MV-4-11 (cell line): ENCODE measurements around the gene FAM3B.
"Not testable (repeated sequence)": the region's sequence is repeated elsewhere in the genome, so short reads cannot be mapped to it uniquely, and the experiment has no call there.

Source experiments
- DNase-seq: peaks from one replicate; lab custom pipeline; 2025; lab: John Stamatoyannopoulos, UW

FAM3B gene

DNA sequence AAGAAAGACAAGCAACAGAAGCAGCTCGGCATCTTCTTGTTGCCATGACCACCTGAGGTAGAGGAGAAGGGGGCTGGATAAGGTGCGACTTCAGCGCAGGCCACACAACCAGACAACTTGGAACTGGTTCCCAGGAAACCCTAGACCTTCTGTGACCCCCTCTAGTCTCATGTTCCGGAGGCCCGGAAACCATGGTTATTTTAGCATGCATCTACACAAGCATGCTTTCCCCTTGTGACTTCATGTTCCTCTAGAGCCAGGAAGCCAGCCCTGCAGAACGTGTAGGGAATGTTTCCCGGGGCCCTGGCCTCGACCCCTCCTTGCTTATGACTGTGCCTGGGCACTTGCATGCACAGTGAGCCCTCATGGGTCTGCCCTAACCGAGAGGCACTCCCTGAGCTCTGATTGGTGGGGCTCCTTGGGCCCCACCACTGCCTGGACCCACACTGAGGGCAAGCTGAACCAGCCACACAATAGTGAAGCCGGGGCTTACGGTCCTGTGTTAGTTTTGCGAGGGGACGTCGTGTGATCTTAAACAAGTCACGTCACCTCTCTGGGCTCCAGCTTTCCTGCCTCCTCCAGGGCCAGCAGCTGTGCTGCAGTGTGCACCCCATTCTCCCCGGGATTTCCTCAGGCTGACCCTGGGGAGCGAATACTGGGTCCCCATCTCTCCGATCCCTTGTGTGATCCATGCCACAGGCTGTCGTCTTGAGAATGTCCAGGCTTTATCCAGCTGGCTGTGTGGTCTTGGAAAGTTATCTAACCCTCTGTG lies 33.2 kb downstream of the FAM3B start:
- no peak for DNase-seq

DNA sequence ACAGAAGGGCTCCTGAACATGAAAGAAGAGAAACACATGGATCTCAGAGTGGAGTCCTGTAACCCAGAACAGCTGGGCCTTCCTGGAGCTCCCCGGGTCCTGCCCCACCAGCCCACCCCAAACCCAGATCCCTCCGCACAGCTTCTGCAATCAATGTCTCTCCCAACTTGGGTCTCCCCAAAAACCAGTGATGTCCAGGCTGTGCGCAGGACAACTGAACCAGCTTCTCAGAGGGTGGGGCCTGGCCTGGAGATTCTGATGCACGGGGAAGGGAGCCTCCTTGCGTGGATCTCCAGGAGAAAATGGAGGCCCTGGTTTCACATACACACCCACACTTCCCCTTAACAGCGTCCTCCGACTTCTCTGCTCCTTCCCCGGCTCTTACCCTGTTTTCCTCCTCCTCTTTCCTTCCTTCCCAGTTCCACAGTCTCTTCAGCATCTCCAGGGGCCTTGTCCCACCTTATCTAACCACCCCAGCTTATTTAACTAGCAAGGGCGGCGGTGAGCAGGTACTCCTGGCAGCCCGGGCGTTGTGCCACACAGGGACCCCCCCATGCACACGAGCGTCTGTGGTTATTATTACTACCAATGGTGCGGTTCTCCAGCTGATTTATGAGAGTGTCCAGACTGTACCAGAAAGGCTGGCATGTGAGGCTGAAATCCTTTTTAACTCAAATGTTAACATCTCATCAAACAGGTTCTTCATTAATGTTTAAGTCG lies 34.0 kb downstream of the FAM3B start:
- no peak for DNase-seq

DNA sequence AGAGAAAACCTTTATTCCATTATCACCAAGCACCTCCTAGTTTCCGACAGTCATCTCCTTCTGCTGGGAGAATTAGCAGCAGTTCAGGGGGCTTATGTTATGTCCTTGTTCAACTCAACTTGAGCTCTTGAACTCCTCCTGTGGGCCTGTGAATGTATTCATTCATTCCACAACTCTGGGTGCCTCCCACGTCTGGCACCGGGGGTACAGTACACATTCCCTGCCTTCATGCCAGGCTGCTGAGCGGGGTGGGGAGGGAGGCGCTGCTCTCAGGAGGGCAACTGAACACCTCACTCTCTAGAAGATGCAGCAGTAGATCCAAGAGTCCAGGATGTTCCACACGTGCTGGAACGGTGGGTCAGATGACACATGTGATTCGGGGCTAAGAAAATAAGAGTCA lies 40.9 kb downstream of the FAM3B start:
- DNase-seq, result no peak

- DNase-seq, result no peak
Measured at GRCh38 chr21:41358193-41359166, 41.9 kb downstream of the FAM3B start.

DNA sequence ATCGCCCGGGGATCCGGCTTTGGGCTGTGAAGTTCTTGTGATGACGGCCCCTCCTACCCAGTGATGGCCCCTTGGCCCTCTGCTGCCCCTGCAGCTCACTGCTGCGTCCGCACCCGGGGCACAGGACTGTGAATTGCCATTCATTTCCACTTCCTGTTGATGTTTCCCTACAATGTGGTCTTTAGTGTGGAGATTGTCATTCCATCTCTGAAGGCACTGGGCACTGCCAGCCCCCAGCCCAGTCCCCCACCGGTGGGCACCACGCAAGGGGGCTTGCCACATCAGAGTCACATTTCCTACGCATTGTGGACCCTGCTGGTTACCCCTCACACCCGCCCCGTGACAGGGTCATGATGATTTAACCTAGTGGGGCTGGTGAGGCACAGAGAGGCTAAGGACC lies 42.7 kb downstream of the FAM3B start:
- DNase-seq, result no peak

GRCh38 chr21:41359754-41360071 lies 43.1 kb downstream of the FAM3B start:
- DNase-seq, result not testable (repeated sequence)

DNA sequence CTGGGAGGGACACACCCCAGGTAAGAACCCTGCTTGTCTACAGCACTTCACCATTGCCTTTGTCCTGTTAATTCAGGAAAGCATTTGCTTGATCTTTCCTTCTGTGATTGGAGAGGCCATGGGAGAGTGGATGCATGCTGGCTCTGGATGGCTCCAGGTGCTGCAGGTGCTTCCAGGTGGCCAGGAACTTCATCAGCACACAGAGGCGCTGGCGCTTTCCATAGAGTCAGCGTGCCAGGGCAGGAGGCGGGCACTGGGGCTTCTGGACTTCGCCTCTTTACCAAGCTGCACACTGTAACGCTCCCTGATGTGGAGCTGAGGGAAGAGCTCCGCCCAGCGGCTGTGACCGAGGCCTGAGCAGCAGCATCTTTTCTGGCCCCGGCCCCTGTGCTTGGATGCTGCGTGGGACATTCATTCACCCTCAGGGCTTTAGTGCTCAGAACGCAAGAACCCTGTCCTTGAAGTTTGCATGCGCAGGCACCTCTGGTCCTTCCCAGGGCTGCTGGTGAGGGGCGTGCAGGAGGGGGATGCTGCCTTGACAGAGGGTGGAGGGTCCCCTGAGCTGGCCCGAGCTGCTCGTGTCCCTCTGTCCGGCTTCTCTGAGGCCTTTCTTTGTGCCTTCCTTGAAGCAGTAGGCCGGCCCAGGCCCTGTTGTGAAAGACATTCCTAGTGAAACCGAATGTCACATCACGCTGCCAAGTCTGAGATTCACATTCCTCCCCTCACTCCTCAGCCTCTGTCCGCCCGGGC lies 43.6 kb downstream of the FAM3B start:
- no peak for DNase-seq

DNA sequence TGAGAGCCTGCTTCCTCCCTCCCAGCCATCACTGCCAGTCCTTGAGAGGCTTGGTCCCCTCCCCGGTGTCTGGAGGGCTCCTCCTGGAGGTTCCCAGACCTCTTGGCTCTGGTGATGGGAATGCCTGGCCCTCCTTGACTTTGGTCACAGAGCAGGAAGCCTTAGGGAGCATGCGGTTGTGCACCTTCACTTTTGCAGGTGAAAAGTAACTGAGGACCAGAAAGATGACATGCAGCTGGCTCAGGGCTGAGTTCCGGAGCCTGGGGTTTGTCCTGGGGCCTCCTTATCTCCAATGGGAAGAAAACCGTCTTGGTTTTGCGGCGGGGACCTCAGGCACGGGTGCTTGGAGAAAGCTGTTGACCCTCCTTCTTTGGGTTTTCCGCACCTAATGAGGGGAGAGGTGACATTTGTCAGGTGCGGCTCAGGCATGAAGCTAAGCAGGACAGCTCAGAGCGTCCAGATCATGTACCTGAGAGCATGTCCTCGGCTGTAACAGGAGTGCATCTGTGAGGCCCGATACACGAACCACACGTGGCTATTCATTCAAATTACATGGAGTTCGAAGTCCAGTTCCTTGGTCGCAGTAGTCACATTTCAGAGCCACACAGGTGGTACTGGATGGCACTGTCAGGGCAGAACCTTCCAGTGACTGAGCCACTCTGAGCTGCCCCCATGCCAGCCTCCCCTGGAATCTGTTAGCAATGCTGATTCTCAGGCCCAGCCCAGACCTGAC lies 44.6 kb downstream of the FAM3B start:
- DNase-seq, result no peak

GRCh38 chr21:41361786-41362604 lies 45.4 kb downstream of the FAM3B start, which contains the start of gene MX2:
Gene MX2 (plus strand): TSS chr21:41362027. CDS start chr21:41376907, 14,880 bp downstream.
- peak; percentile 96 for DNase-seq

DNA sequence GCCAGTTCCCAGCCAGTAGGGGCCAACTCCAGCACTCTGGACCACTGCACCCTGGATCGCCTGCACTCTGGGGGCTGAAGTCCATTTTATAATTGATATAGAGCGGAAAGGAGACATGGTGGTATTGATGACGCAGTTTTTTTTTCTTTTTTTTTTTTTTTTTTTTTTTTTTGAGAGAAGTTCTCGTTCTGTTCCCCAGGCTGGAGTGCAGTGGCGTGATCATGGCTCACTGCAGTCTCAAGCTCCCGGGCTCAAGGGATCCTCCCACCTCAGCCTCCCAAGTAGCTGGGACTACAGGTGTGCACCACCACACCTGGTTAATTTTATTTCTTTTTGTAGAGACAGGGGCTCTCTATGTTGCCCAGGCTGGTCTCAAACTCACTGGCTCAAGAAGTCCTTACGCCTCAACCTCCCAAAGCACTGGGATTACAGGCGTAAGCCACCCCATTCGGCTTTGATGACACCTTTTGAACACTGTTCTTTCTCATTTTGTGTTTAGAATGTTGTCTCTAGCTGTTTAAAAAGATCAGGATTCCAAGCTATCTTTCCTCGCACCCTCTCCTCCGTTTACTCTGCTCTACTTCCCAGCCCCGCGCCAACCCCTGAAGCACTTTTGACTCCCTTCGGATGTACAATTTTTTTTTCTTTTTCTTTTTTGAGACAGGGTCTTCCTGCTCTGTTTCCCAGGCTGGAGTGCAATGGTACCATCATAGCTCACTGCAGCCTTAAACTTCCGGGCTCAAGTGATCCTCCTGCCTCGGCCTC lies 46.2 kb downstream of the FAM3B start:
- no peak for DNase-seq

DNA sequence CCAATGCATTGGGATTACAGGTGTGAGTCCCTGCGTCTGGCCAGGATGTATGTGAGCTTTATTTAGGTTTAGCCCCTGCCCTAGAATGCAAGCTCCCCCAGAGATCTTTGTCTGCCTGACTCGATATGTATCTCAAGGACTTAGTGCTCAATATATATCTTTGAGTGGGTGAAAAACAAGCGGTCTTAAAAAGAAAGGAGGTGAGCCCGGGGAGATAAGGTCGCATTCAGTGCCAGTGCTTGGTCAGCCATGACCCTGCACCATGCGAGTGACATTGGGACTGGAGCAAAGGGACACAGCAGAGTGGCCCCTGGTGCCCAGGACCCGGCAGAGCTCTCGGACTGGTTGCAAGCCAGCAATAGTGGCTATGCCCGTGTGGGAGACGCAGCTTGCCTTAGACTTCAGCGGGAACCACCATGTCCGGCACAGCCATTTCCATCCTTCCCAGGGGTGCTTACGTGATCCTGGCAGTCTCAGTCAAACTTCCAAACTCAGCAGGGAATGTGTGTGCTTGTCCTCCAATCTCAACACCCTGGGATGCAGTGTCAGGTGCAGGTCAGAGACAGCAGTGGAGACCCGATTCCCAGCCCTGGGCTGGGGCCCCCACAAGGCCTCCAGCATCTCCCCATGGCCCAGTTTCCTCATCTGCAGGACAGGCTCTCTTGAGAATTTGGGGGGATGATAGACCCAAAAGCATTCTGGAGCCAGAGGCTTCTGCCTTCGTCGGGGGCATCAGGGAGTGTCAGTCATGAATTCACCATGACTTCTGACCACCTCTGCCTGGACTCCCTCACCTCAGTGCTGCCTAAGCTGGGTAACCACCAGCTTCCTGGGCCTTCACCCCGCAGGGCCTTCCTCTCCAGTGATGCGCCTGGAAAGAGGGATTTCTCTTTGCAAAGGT lies 47.0 kb downstream of the FAM3B start:
- DNase-seq, result no peak

- DNase-seq, result no peak
Measured at GRCh38 chr21:41364308-41364707, 47.7 kb downstream of the FAM3B start.

GRCh38 chr21:41365377-41366107 lies 48.9 kb downstream of the FAM3B start:
- no peak for DNase-seq

DNA sequence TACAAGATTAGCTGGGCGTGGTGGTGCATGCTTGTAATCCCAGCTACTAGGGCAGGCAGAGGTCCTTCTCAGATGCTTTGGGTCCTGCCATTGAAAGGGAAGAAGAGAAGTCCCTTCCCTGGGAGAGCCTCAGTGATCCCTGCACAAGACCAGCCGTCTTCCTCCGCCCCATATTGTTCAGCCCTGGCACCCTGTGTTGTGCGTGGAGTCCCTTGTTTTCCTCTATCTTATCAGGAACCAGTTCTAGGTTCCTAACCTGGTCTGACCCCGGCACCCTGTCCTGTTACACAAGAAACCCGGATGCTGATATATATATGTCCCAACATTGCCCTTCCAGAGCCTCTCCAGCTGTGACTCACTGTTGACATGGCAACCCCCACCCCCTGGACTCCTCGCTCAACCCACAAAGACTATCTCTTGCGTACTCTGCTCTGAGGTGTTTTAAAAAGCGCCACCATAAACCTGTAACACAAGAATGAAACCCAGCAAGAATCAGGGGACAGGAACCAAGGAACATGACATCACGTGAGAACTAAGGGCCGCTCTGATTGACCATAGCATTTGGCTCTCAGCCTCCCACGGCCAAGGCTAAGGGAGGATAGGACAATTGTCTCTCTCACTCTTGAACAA lies 50.0 kb downstream of the FAM3B start:
- peak; percentile 96 for DNase-seq

GRCh38 chr21:41367301-41367944 lies 50.8 kb downstream of the FAM3B start:
- DNase-seq, result no peak

GRCh38 chr21:41367945-41368734 lies 51.5 kb downstream of the FAM3B start:
- DNase-seq, result peak; percentile 66
